ENCODE measurements around the gene AKT3. TPM values are rescaled to one million over a fixed set of nuclear protein-coding genes. Genes with fewer than 3 reads are reported as not detected.
A peak's percentile ranks its signal among the peaks of the same experiment; 100 is the strongest.

Gene AKT3
- total RNA-seq, 1 donor from 2014 or later, result 36.2 TPM

DNA sequence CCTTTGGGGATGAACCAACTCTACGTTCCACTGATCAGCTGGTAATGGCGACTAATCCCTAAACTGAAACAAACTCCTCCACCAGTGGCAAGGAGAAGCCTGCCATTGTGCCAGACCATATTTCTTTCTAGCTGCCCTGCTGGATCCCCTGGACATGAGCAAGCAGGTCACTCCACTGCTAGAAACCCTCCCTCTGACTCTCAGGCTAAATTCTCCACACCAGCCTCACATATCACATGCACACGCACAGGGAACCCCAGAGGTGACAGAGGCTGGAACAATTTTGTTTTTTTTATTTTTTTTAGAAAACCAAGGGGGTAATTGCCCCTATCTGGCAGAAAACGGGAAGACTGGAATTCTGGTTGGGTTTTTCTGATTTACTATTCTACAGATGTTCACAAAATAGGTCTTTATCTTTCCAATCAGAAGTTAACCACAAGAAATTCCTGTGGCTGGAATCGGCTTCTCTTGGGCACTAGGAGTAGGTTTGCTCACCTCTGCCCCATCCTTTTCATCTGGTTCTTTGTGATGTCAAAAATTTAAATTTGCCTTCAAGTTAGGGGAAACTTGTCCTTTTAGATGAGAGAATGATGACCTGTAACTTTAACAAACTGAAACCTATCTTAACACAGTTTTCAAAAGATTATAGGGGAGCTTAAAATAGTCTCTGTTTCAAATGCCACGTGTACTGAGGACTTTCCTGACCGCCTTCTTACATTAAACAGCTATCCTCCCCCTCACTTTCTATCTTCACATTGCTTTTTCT, 336.1 kb downstream of the AKT3 start:
- Histone ChIP-seq H4K20me1 (ENCODE audit: low read depth) (no peaks in the 10 kb centered on the region), H3K9ac (no peak overlapping the region), H3K27me3 (no peaks in the 10 kb centered on the region), H2AFZ (replicated peaks) (no peak overlapping the region), H3K4me1 (peaks cover 8% of the 10 kb centered on the region), H3K36me3 (no peaks in the 10 kb centered on the region), H3K27ac (no peak overlapping the region), H3K79me2 (ENCODE audit: low read depth) (no peaks in the 10 kb centered on the region), H3K4me2 (no peak overlapping the region), H3K4me3 (no peak overlapping the region), H3K9me3 (ENCODE audit: low read depth) (no peaks in the 10 kb centered on the region), H3F3A (ENCODE audit: low read depth) (no peaks in the 10 kb centered on the region)
- H3K4me3 Mint-ChIP-seq, result no peak overlapping the region
- no peaks in the 10 kb centered on the region for H3K4me1 Mint-ChIP-seq
- peaks cover 38% of the 10 kb centered on the region for H3K36me3 Mint-ChIP-seq
- peaks cover 8% of the 10 kb centered on the region for H3K9me3 Mint-ChIP-seq
- TF ChIP-seq, protein P1, sequence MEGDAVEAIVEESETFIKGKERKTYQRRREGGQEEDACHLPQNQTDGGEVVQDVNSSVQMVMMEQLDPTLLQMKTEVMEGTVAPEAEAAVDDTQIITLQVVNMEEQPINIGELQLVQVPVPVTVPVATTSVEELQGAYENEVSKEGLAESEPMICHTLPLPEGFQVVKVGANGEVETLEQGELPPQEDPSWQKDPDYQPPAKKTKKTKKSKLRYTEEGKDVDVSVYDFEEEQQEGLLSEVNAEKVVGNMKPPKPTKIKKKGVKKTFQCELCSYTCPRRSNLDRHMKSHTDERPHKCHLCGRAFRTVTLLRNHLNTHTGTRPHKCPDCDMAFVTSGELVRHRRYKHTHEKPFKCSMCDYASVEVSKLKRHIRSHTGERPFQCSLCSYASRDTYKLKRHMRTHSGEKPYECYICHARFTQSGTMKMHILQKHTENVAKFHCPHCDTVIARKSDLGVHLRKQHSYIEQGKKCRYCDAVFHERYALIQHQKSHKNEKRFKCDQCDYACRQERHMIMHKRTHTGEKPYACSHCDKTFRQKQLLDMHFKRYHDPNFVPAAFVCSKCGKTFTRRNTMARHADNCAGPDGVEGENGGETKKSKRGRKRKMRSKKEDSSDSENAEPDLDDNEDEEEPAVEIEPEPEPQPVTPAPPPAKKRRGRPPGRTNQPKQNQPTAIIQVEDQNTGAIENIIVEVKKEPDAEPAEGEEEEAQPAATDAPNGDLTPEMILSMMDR (IDR thresholded peaks at IDR 0.05), result no peak
- TF ChIP-seq EZH2 (IDR thresholded peaks at IDR 0.05) (no peak), EZH2phosphoT487 (IDR thresholded peaks at IDR 0.05) (no peak)
- peaks cover 3% of the 10 kb centered on the region for H3K27me3 Mint-ChIP-seq (ENCODE audit: insufficient read depth, low read depth)
- H3K27ac Mint-ChIP-seq, result no peak overlapping the region
- no peak for DNase-seq (ENCODE audit: low spot score)

DNA sequence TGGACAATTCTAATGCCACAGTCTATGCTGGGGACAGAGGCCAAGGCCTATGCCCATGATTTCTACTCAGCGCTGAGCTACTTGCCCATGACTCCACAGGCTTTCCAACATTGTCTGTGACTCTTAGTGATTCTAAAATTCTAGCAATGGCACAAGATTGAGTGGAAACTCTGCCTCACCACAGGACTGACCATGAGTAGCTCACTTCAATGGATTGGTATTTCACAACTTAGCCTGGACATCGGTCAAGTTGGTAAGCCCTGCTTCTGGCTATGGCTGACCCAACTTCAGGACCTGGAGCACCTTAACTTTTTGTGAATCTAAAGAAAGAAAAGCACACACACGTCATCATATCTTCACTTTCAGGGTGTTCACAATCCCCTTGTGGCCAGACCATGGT, 339.1 kb downstream of the AKT3 start:
- Mint-ChIP-seq H3K4me3 (no peak overlapping the region), H3K27ac (no peak overlapping the region), H3K9me3 (no peaks in the 10 kb centered on the region), H3K27me3 (ENCODE audit: insufficient read depth, low read depth) (peaks cover 3% of the 10 kb centered on the region), H3K36me3 (peaks cover 21% of the 10 kb centered on the region), H3K4me1 (peaks cover 25% of the 10 kb centered on the region)
- Histone ChIP-seq H3K4me1 (peaks cover 33% of the 10 kb centered on the region), H4K20me1 (ENCODE audit: low read depth) (no peaks in the 10 kb centered on the region), H3K36me3 (no peaks in the 10 kb centered on the region), H3K27me3 (no peaks in the 10 kb centered on the region), H3K79me2 (ENCODE audit: low read depth) (no peaks in the 10 kb centered on the region), H2AFZ (replicated peaks) (no peak overlapping the region), H3K9ac (no peak overlapping the region), H3K4me3 (no peak overlapping the region), H3K4me2 (no peak overlapping the region), H3K27ac (no peak overlapping the region), H3F3A (ENCODE audit: low read depth) (no peaks in the 10 kb centered on the region), H3K9me3 (ENCODE audit: low read depth) (no peaks in the 10 kb centered on the region)
- DNase-seq (ENCODE audit: low spot score), result no peak
- no peak for TF ChIP-seq EZH2 (IDR thresholded peaks at IDR 0.05)
- no peak for TF ChIP-seq EZH2phosphoT487 (IDR thresholded peaks at IDR 0.05)
- TF ChIP-seq, protein P1 (IDR thresholded peaks at IDR 0.05), result no peak

DNA sequence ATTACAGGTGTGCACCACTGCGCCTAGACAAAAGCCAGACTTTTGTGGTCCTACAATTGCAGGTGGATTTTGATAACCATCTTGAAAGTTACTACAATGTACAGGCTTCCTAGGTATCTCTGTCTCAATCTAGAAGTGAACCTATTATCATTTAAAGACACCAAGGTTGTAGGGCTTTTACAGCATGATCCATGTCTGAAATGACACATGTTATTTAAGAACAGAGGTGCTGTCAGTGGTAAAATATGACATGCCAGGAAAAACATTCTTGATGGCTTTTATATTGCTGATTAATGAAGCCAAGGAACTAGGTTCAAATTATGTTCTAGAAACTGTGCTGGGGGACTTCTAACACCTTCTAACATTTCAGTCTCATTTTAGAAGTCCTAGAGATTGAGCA, 341.1 kb downstream of the AKT3 start:
- Mint-ChIP-seq H3K36me3 (peaks cover 24% of the 10 kb centered on the region), H3K27me3 (ENCODE audit: insufficient read depth, low read depth) (peaks cover 3% of the 10 kb centered on the region), H3K4me3 (no peak overlapping the region), H3K27ac (no peak overlapping the region), H3K9me3 (no peaks in the 10 kb centered on the region), H3K4me1 (peaks cover 26% of the 10 kb centered on the region)
- Histone ChIP-seq H3K36me3 (no peaks in the 10 kb centered on the region), H3K27me3 (no peaks in the 10 kb centered on the region), H3K27ac (no peak overlapping the region), H4K20me1 (ENCODE audit: low read depth) (no peaks in the 10 kb centered on the region), H3K9me3 (ENCODE audit: low read depth) (no peaks in the 10 kb centered on the region), H2AFZ (replicated peaks) (no peak overlapping the region), H3K9ac (no peak overlapping the region), H3K4me1 (peaks cover 32% of the 10 kb centered on the region), H3F3A (ENCODE audit: low read depth) (no peaks in the 10 kb centered on the region), H3K4me3 (no peak overlapping the region), H3K4me2 (no peak overlapping the region), H3K79me2 (ENCODE audit: low read depth) (no peaks in the 10 kb centered on the region)
- TF ChIP-seq EZH2phosphoT487 (IDR thresholded peaks at IDR 0.05), result no peak
- DNase-seq (ENCODE audit: low spot score), result no peak

DNA sequence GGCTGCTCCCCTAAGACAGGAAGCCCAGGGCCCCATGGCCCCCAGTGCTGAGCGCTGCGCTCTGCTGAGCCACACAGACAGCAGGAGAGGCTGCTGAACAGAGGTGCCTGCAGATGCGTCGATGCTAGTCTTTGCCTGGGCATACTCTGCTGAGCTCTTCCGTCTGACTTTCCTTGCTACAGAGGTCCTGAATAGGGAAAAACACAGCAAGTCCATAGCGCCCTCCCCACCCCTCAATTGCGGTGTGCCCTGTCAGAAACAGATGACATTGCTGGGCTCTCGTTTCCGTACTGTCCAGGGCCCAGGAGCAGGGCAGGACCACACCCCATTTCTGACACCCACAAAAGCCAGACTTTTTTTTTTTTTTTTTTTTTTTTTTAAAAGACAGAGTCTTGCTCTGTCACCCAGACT, 341.7 kb downstream of the AKT3 start:
- Histone ChIP-seq H3K4me2 (no peak overlapping the region), H2AFZ (replicated peaks) (no peak overlapping the region), H3F3A (ENCODE audit: low read depth) (no peaks in the 10 kb centered on the region), H3K9me3 (ENCODE audit: low read depth) (no peaks in the 10 kb centered on the region), H3K4me3 (no peak overlapping the region), H3K27me3 (no peaks in the 10 kb centered on the region), H3K27ac (no peak overlapping the region), H3K4me1 (peaks cover 26% of the 10 kb centered on the region), H3K9ac (no peak overlapping the region), H4K20me1 (ENCODE audit: low read depth) (no peaks in the 10 kb centered on the region), H3K36me3 (no peaks in the 10 kb centered on the region), H3K79me2 (ENCODE audit: low read depth) (no peaks in the 10 kb centered on the region)
- H3K36me3 Mint-ChIP-seq, result peaks cover 28% of the 10 kb centered on the region
- TF ChIP-seq EZH2 (IDR thresholded peaks at IDR 0.05) (no peak), EZH2phosphoT487 (IDR thresholded peaks at IDR 0.05) (no peak)
- TF ChIP-seq, protein P1 (IDR thresholded peaks at IDR 0.05), result no peak
- DNase-seq (ENCODE audit: low spot score), result peak; percentile 16
- H3K27ac Mint-ChIP-seq, result no peak overlapping the region
- H3K27me3 Mint-ChIP-seq (ENCODE audit: insufficient read depth, low read depth), result peaks cover 3% of the 10 kb centered on the region
- H3K9me3 Mint-ChIP-seq, result no peaks in the 10 kb centered on the region
- H3K4me3 Mint-ChIP-seq, result no peak overlapping the region
- H3K4me1 Mint-ChIP-seq, result peaks cover 28% of the 10 kb centered on the region

All from neural progenitor cell (in vitro differentiated cells).